ENCODE data around the gene PERCC1.

PERCC1 gene

DNA sequence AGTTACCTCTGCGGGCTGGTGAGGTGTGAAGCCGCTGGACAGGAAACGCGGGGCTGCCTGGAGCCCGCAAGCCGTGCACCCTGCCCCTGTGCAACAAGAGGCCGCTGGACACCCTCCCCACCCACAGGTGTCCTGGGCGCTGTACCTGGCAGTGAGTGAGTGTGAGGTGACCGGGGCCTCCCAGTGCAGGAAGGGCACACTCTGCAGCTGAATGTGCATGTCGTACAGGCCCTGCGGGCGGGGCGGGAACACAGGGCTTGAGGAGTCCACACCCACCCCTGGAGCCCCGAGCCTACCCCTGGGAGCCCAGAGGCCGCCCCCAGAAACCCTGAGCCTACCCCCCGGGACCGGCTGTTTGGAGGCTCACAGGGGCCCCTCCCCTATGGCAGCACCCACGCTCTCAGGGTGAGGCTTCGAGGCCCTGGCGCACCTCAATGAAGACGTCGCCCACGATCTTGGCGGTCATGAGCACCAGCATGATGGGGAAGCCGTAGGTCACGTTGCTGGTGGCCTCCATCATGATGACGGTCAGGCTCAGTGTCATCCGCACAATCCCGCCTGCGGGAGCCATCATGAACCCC lies 17.7 kb downstream of the PERCC1 start:
- POLR2A ChIA-PET (ENCODE audit: low non-redundant PET): no interaction called here
- CTCF ChIA-PET: no interaction called here
- no peak overlapping the region for H3K27ac ChIP-seq
- DNase-seq (ENCODE audit: low spot score): no peak
- TF ChIP-seq, protein P1, sequence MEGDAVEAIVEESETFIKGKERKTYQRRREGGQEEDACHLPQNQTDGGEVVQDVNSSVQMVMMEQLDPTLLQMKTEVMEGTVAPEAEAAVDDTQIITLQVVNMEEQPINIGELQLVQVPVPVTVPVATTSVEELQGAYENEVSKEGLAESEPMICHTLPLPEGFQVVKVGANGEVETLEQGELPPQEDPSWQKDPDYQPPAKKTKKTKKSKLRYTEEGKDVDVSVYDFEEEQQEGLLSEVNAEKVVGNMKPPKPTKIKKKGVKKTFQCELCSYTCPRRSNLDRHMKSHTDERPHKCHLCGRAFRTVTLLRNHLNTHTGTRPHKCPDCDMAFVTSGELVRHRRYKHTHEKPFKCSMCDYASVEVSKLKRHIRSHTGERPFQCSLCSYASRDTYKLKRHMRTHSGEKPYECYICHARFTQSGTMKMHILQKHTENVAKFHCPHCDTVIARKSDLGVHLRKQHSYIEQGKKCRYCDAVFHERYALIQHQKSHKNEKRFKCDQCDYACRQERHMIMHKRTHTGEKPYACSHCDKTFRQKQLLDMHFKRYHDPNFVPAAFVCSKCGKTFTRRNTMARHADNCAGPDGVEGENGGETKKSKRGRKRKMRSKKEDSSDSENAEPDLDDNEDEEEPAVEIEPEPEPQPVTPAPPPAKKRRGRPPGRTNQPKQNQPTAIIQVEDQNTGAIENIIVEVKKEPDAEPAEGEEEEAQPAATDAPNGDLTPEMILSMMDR (conservative IDR thresholded peaks at IDR 0.05; ENCODE audit: low read depth): no peak

DNA sequence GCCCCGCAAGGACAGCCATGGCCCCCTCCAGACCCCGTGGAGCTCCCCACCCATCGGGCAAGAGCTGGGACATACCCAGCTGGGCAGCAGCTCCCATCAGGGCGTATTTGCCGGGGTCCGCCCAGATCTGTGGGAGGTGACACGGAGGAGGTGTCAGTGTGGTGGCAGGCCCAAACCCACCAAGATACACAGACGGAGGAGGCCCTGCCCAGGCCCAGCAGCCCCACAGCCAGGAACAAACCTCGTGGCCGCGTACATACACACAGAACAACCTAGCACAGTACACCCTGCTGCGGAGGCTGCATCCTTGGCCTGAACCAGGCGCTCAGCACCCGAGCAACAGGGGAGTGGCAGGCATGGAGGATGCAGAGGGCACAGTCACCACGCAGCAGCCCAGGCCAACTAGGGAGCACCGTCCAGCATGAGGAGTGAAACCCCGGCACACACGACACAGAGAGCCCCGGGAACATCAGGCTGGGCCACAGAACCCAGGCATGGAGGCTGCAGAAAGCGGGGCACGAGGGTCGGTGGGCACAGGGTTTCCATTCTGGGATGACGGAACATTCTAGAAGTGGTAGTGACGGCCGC lies 18.4 kb downstream of the PERCC1 start:
- no peak for DNase-seq (ENCODE audit: low spot score)
- ChIA-PET POLR2A (ENCODE audit: low non-redundant PET) (no interaction called here), CTCF (no interaction called here)
- TF ChIP-seq, protein P1 (conservative IDR thresholded peaks at IDR 0.05; ENCODE audit: low read depth): no peak
- H3K27ac ChIP-seq: peak overlapping the region; percentile 5; the same call in 1 of the 2 replicates

DNA sequence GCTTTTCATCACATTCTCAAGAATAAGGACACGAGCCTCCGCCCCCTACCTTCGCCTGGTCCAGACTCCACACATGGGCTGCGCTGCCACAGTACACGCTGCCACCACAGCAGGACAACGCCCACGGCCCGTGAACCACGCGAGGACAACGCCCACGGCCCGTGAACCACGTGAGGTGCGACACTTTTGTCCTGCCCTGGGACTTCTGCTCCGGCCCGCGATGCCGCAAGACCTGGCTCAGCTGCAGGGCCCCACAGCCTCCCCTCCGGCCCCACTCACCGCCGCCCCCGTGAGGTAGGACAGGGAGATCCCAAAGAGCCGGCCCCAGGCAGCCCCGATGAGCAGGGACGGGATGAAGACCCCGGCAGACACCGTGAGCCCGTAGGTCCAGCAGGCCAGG lies 19.3 kb downstream of the PERCC1 start:
- TF ChIP-seq, protein P1 (conservative IDR thresholded peaks at IDR 0.05; ENCODE audit: low read depth): no peak
- POLR2A ChIA-PET (ENCODE audit: low non-redundant PET): no interaction called here

DNA sequence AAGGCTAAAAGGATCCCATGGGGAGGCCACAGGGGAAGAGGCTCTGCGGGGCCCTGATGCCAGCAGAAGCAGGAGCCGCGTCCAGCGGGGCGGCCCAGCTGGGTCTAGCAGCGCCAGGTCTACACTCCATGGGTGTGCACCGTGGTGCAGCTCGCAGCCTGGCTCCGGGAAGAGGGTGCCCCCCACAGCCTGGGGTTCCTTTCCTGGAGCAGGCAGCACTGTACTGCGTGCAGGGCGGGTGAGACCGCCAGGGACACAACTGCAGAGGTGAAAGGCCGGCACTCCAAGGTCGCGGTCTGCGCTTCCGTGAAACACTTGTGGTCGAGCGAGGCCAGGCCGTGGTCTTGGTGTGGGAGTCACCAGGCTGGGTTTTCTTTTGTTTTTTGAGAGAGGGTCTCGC lies 20.0 kb downstream of the PERCC1 start:
- ChIA-PET POLR2A (ENCODE audit: low non-redundant PET) (no interaction called here), CTCF (no interaction called here)
- no peak for DNase-seq (ENCODE audit: low spot score)

More for the DNA sequence above, 19.3 kb downstream of the PERCC1 start:
- CTCF ChIA-PET: no interaction called here
- DNase-seq (ENCODE audit: low spot score): no peak
- peak overlapping the region; percentile 5; the same call in 1 of the 2 replicates for H3K27ac ChIP-seq

DNA sequence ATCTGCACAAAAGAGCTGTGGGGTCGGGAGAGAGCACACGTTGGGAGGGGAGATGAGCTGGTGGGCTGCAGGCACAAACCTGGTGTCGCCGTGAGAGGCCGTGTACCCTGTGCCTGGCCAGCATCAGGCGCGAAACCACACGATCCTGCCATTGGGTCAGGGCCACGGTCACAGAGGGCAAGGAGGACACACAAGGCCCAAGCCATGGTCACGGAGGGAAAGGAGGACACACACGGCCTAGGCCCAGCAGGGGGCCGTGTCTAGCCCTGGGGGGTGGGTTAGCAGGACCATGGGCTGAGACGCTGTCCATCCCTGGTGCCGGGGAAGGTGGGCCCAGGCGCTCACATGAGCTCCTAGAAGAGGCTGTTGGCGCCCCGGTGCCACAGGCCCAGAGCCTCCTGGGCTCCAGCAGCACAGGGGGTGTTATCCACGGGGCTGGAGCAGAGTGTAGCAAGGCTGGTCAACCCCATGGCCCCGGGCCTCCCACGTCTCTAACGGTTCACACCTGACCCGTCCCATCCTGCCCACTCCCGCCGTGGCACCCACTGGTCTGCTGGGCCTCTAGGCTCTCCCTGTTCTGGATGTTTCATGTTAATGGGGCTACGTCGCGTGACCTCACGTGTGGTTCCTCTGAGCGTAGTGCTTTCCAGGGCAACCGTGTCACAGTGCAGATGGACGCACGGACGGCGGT lies 21.0 kb downstream of the PERCC1 start:
- CTCF ChIA-PET: interaction anchor here (0.6 to 0.7 kb wide), 2 partner anchors 64 to 272 kb away, joined by 3 read pairs; no protein-coding TSS in a partner anchor
- DNase-seq (ENCODE audit: low spot score): no peak
- 0 out of 2 replicates have a peak overlapping the region, but pooled peaks have one; percentile 5 for H3K27ac ChIP-seq
- POLR2A ChIA-PET (ENCODE audit: low non-redundant PET): no interaction called here
- TF ChIP-seq, protein P1 (conservative IDR thresholded peaks at IDR 0.05; ENCODE audit: low read depth): no peak

More for the DNA sequence above, 20.0 kb downstream of the PERCC1 start:
- H3K27ac ChIP-seq: 0 out of 2 replicates have a peak overlapping the region, but pooled peaks have one; percentile 5
- TF ChIP-seq, protein P1 (conservative IDR thresholded peaks at IDR 0.05; ENCODE audit: low read depth): no peak

DNA sequence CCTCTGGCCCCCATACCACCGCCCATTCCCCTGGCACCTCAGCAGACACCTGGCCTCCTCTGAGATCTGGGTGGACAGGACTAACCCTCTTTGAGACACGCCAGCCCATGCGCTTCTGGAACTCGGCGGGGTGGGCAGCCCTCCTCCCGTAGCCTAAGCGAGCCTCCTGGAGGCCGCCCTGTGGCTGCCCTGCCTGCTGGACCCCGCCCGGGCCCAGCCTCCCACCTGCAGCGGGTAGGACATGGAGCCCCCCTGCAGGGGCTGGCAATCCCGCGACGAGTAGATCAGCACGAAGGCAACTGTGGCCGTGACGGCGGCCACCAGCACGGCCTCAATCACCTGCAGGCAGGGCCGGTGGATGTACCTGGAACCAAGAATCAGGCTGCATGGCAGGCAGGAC lies 21.7 kb downstream of the PERCC1 start:
- TF ChIP-seq, protein P1 (conservative IDR thresholded peaks at IDR 0.05; ENCODE audit: low read depth): no peak
- POLR2A ChIA-PET (ENCODE audit: low non-redundant PET): no interaction called here
- no peak overlapping the region for H3K27ac ChIP-seq
- no peak for DNase-seq (ENCODE audit: low spot score)
- CTCF ChIA-PET: interaction anchor here (0.6 kb wide), 1 partner anchor 64 kb away, joined by 3 read pairs; no protein-coding TSS in a partner anchor
